Activated CD8-positive, alpha-beta memory T cell treated with anti-CD3 and anti-CD28 coated beads for 48 hours (primary cell): ENCODE results near the gene GNG7.
"Not testable (repeated sequence)": the region's sequence is repeated elsewhere in the genome, so short reads cannot be mapped to it uniquely, and the experiment has no call there.

Source experiments
- DNase-seq, 3 experiments: peaks; one replicate each; pipeline ENCODE4 v3.0.0-alpha.2; 2020; ENCODE audit warnings: low read depth in 2 of 3, low spot score in 2 of 3

Gene GNG7

DNA sequence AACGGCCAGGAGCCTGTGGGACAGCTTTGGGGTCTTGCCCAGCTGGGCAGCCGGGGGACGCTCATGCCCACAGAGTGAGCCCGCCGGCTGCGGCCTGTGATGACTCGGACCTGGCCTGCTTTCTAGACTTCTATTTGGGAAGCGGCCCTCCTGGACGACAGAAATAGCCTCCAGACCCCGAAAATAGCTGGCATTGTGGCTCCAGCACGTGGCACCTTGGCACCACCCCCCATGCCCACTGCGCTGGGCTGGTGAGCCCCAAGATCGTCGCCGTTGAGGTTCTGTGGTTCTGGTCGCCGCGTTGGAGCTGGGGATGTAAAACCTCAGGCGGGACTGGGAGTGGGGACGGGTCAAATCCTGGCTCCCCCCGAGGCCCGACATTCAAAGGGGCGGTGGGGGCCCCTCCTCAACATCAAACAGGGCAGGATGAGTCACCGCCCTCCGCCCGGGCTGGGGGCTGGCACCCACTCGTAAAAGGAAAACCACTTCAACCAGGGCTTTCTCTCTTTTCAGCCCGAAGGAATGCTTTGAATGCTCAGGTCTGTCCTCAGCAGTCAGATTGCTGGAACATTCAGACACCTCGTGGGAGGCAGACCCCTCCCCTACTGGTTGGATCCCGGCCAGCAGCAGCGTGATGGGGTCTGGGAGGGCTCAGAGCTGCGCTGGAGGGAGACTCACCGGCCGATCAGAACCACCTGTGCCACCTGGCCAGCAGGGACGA, 184.5 kb downstream of the GNG7 start:
- no peak for DNase-seq

DNA sequence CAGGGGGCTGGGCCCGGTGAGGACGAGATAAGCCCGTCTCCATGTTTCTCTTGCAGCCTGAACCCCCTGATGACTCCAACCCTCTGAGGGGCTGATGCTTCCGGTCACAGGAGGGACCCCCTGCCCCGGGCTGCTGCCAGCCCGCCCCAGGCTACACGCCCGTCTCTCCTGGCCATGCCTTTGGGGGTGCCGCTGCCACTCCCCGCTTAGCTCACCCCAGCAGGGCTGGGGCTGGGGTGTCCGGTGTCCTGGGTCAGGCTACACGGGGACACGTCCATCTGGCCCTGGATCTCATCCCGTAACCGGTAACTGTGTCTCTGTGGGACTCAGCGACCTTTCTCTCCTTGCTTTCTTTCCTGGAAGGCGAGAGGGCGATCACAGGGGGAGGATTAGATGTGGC, 185.8 kb downstream of the GNG7 start:
- no peak for DNase-seq

DNA sequence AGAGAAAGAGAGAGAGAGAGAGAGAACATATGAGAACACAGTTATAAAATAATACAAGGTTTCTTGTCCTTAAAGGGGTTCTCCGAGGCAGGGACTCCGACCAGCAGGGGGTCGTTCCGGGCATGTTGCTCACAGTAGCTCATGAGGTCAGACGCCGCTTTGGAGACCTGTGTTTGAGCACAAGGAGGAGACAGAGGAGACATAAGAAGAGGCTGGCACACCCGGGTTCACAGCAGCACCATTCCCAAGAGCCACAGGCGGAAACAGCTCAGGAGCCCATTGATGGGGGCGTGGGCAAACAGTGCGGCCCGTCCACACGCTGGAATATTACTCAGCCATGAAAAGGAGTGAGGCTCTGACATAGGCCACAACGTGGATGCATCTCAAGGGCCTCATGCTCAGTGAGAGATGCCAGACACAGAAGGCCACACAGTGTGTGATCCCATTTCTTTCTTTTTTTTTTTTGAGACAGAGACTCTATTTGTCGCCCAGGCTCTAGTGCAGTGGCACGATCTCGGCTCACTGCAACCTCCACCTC, 187.4 kb downstream of the GNG7 start:
- no peak for DNase-seq

DNA sequence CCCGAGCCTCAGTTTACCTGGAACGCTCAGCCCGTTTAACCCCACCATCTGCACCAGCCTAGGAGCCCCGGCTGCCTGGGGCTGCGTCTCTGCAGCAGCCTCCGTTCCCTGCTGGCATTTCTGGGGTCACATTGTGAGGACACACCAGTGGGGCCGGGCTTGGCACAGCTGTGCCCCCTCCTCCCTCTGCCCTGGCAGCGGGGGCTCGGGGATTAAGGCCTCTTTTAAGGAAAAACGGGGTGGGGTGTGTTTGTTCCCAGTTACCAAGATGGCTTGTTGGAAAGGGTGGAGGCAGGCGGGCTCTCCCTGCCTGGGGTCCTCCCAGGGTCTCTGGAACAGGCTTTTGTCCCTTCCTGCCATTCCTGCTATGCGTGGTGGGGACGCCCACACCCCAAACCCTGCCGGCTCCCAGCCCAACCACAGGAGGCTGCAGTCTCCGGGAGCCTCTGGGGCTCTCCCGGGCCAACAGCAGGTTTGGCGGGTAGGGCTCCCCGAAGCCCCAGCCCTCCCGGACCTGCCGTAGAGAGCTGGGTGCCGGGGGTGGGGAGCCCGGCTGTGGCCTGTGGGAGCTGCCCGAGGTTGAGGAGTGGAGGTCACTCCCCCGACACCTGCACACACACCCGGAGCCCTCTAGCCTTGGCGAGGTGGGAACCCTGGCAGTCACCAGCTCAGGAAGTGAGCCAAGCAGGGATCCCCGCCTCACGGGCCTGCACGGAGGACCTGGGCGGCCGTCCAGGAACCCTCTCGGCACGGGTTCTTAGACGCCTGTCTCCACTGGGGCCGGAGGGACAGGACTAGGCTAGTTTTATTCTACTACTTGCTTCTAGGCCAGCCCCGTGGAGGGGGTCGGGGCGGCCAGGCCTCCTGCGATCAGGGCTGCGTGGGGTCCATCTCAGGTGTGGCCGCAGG, 189.7 kb downstream of the GNG7 start:
- DNase-seq = no peak

DNA sequence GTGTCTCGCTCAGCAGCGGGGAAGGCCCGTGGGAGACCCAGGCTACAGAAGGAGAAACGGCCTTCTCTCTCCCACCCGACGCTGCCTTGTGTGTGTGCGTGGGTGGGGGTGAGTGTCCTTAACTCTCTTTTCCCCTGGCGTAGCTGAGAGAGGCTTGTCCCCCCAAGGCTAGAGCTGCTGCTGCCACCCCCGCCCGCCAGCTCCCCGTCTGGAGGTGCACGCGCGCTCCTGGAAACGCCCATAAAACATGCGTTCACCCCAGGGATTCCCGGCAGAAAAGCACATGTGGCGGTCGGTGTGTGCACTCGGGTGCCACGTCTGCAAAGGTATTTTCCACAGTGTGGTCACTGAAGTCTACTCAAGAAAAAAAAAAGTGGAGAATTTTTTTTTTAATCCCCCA, 190.5 kb downstream of the GNG7 start:
- no peak for DNase-seq

DNA sequence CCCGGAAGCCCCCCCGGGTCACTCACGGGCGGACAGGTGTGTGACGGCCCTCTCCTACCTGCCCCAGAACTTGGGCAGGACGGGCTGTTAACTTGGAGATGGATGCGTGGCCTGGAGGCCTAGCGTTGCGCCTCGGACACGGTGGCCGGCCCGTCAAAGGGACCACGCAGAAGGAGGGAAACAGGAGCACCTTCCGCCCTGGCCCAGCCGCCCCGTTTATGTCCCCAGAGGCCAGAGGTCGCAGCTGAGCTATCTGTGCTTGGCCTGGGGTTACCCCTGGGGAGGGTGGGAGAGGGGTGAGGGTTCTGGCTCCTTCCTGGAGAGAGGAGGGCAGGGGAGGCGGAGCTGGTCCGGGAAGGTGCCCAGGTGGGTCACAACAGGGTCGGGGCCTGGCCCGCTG, 190.9 kb downstream of the GNG7 start:
- no peak for DNase-seq

DNA sequence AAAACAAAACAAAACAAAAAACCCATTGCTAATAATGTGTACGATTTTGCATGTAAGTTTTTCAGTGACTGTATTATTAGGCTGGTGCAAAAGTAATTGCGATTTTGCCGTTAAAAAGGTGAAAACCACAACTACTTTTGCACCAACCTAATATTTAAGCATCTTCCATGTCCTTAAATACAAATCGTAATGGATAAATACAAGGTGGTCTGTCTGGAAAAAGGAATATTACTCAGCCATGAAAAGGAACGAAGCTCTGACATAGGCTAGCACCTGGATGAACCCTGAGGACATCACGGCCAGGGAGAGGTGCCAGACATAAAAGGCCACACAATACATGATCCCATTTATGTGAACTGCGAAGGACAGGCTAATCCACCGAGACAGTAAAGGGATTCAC, 193.4 kb downstream of the GNG7 start:
- DNase-seq = no peak

DNA sequence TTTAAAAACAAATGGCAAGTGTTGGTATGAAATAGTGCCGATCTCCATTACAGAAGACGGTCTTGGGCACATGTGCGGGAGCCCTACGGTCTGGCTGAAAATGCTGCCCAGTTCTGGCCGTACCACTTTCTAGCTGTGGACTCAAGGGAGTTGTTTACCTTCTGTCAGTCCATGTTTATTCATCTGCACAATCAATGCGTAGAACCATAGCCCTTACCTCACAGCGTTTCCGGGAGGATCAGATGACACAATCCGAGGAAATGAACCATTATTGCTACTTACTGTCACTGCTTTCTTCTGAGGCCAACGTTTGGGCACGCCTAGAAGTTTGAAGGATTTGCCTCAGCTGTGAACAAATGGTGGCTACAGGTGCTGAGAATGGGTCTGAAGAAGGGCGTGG, 195.4 kb downstream of the GNG7 start:
- DNase-seq = no peak

DNA sequence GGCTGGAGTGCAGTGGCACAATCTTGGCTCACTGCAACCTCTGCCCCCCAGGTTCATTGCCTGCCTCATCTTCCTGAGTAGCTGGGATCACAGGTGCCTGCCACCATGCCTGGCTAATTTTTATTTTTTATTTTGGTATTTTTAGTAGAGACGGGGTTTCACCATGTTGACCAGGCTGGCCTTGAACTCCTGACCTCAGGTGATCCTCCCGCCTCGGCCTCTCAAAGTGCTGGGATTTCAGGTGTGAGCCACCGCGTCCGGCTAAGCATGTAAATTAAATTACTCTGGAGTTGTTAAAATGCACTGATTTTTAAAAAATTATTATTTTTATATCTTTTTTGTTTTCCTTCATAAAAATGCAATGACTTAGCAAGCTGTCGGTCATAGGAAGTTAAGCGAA, 195.8 kb downstream of the GNG7 start:
- DNase-seq = not testable (repeated sequence)

DNA sequence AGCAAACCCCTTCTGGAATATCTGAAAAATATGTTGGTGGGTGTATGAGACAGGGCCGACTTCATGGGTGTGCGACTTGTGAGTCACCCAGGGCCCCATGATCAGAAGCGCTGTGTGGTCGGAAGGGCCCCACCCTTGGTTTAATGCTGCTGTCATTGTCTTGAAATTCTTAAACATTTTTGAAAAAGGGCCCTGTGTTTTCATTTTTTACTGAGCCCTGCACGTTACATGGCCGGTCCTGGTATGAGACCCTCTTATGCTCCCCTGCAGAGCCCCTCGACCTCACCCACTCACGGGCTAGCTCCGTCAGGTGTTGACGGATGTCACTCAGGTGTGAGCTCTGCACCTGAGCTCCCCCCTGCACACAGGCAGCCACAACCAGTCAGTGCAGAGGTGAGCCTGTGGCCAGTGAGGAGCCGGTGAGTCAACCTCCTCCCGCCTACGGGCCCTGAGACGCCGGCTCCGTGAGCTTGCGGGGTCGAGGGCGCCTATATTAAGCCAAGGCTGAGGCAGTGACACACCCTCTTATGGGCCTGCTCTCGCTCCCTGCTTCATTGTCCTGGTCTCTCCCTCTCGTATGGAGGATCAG, 198.9 kb downstream of the GNG7 start:
- peak; percentile 47 to 71 (median 55) for DNase-seq

DNA sequence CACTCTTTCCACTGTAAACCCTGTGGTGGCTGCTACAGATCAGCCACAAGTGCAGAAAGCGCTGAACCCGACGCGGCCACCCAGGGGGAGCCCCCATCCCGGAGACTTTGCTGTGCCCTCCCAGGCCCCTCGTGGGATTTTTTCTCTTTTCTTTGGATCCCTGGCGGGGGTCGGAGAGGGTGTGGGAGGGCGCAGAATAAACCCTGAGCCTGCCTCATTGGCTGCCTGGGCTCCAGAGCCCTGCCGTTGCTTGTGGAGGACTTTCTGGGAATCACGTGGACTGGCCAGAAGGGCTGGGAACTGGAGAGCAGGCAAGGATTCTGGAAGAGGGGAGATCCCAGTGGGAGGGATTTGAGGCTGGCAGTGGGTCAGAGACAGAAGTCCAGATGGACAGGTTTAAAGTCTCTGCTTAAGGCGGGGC, 201.6 kb downstream of the GNG7 start:
- no peak for DNase-seq

DNA sequence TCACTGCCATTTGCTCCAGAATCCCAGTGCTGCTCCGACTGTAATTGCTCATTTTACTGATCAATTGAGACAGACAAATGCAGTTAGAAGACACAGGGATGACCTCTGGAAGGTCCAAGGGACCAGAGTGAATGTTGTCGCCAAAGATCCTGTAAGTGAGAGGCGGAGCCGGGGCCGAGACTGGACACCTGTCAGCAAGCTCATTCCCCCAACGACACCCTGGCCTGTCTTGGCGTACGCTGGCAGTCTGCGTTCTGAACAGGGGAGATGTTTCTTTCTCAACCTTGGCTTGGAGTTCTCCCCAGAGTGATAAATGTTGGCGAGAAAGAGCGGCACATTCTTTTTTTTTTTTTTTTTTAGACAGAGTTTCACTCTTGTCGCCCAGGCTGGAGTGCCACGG, 202.3 kb downstream of the GNG7 start:
- DNase-seq = no peak

DNA sequence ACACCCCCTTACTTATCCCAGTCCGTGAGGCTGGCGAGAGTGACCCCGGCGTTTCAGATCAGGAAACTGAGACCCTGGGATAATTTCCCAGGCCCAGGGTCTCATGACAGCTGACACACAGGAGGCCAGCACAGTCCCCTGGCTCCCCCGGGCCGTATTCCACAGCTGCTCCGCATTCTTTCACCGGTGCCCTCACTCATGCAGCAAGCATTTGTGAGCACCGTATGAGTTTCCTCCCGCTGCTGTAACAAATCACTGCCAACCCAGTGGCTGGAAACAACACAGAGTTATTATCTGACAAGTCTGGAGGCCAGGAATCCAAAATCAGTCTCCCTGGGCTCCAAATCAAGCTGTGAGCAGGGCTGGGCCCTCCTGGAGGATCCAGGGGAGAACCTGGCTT, 205.3 kb downstream of the GNG7 start:
- DNase-seq = no peak

DNA sequence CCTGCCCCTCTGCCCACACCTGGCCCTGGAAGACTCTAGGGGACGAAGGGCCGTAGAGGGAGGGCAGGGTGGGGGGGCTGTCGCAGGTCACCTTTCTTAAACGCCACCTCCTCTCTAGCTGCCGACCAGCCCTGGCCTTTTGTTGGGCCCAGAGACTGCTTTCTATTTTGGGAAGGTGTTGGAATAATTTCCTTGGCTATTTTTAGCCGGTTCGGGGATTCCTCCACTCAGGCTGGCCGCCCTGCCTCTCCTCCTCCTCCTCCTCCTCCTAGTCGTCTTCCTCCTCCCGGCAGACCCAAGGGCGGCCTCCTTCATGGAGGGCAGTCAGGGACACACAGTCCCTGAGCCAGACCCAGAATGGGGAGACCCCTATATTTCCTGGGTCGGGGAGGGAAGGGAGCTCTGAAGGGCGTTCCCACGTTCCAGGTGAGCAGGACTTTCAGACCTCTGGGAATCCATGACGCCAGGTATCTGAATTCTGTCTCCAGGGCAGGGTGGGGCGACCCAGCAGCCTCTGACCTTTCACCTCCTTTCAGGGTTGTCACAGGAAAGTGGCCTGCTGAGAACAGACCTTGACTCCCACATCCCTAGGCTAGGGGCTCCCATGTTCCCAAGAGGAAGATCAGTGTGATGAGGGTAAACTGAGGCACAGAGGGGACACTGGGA, 206.7 kb downstream of the GNG7 start:
- no peak for DNase-seq

DNA sequence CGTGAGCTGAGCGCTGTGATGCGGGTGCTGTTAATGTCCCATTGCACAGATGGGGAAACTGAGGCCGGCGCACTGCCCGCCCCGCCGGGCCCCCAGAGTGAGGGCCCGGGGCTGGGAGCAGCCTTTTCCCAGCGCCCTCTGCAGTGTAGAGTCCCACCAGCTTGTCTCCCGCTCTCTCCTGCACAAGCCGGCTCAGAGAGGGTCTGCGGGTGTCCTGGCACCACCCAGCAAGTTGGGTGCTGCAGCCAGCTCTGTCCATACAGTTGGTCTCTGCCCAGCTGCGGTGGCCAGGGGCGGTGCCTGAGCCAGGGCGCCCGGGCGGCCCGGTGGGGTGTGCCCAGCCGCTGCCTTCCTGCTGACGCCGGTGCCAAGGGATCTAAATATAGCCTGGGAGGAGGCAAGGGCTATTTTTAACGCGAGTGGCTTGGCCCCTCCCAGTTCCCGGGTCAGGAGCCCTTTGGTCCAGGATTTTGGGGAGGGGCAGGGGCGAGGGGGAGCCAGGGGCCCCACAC, 207.3 kb downstream of the GNG7 start:
- no peak for DNase-seq

DNA sequence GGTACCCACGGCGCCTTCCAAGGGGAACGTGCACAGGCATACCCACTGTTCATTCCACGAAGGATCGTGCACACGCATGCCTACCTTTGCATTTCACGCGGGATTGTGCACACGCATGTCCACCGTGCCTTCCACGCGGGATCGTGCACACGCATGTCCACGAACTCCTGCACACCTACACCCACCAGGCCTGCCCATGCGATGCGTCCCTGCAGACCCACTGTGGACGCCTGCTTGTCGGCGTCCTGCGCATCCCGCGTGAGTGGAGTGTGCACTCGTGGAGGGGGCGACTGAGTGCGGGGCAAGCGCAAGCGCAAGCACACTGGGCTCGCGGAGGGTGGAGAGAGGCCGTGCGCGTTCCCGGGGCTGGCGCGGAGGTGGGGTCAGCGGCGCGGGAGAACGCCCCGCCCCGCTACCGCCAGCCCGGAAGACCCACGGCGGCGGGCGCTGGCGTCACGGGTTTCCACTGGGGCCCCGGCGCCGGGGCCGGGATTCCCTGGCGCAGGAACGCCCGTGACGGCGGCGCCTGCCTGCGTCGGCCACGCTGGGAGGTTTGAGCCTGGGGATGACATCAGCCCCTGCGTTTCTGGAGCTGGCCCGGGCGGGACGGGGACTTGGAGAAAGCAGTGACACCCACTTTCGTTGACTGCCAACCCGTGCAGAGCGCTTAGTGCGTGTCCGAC, 207.9 kb downstream of the GNG7 start:
- peak in 1 of 3 experiments; percentile 36 for DNase-seq

DNA sequence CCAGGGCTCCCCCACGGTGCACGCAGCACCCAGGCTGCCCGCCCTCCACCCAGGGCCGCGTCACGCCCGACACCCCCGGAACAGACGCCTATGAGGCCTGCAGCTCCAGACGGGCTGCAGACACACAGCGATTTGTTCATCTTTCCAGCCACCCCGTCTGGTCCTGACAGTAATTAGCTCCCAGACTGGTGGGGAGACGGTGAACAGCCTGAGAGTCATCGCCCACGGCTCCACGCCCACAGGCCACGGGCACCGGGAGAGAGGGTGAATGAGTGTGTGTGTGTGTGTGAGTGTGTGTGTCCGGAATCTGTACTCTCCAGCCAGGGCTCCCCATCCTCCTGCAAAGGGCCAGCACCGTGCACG, 208.4 kb downstream of the GNG7 start:
- DNase-seq = no peak

DNA sequence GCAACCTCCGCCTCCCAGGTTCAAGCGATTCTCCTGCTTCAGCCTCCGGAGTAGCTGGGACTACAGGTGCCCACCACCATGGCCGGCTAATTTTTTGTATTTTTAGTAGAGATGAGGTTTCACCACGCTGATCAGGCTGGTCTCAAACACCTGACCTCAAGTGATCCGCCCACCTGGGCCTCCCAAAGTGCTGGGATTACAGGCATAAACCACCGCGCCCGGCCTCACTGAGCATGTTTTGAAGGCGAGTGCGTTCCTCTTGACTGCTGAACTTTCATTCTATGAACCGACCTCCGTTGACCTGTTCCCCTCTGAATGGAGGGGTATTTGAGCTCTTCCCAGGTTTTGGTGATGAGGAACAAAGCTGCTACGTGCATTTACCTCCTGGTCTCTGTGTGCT, 209.0 kb downstream of the GNG7 start:
- DNase-seq = not testable (repeated sequence)

DNA sequence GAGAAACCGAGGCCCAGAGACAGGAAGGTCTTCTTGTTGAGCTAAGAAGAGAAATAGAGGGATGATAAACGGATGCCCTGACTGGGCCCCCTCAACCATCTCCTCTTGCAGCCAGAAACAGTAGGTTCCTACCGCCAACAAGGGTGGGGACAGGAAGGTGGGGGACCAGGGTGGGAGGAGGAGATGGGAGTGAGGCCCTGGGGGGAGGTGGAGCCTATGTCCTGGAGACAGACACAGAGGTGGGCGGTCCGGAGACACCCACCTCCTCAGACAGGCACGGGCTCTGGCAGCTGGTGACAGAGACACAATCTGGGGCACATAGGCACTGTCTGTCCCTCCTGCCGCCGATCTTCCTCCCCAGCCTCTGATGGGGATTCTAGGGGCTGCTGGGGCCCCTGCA, 209.6 kb downstream of the GNG7 start:
- DNase-seq = no peak

DNA sequence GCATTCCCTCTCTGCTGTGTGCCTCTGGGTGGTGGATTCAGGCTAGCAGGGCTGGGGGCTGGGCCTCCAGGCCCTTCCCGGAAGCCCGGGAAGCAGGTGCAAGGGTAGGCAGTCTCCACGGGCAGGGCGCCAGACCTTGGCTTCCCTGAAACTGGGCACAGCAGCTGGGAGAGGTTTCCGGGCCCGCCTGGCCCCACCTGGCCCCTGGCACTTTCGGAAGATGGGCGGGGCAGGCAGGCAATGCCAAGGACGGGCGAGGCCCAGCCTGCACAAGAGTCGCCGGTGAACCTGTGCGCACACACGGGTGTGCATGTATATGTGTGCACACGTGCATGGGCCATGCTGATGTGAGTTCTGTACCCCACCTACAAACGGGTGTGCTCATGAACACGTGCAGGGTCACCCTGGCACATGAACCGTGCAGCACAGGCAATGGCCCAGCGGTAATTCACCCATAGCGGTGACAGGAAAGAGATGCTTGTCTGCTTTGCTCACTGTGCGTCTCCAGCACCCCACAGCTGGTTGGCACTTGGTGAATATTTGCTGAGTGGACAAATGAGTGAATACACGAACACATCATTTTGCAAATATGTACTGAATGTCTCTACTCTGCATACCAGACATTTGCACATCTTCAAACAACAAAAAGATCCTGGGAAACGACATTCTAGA, 211.2 kb downstream of the GNG7 start:
- DNase-seq = no peak
